HG03432 (cell line): ENCODE data around the gene SPACA1.

ENCODE experiments used
- ATAC-seq: cut with Tn5 transposase; IDR thresholded peaks from one replicate; pipeline ENCODE4 v1.9.1; 2021; ENCODE audit warnings: mild to moderate bottlenecking, moderate library complexity; ENCODE audit not compliant: unreplicated experiment

Gene SPACA1

DNA sequence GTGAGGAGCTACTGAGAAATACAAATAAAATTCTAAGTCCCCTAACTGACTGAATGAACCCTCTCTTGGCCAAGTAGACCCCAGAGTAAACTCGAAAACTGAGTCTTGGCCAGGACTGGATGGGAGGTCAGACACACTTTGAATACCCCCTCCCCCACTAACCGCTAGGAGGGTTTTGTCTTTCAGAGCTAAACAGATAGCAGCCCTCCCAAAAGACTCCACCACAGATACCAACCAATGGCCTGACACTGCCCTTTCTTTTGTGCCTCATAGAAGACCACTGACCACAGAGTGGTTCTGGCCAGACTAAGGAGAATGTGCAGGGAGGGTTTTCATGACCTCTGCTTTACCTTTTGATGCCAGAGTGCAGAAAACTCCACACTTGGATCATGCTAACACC, 42.1 kb downstream of the SPACA1 start:
- no peak for ATAC-seq

DNA sequence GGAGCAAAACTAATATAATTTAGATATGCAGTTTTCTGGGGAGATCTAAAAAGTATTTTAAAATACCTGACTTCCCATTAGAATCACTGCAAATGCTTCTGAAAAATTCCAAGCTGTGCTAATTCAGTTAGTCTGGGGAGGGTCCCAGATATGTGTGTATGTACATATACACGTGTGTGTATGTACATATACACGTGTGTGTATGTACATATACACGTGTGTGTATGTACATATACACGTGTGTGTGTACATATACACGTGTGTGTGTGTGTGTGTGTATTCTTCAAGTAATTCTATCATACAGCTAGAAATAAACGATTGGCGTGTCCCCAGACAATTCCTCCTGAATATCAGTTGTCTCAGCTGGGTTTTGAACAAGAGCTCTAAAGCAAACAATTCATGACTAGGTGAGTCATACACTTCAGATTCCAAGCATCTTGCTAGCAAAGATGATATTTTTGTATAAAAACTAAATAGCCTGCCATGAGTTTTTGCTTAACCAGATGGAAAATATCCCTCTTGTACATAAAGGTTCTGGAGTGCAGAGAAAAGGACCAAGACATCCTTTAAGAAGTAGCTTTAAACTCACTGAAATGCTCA, 58.2 kb downstream of the SPACA1 start:
- no peak for ATAC-seq

DNA sequence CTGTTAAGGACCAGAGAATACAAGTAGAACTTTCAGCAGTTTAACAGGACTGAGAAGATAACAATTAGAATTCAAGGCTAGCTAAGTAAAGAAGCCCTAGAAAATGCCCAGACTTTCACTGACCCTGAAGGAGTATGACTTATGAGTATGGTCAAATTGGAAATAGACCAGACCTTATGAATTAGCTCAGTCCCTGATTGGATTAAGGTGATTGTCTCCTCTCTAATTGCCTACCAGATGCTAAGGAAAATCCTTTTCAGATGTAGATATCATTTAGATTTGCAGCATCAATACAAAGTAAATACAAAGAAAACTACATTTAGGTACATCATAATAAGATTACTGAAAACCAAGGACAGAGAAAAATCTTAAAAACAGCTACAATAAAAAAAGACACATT, 59.6 kb downstream of the SPACA1 start:
- ATAC-seq: no peak

DNA sequence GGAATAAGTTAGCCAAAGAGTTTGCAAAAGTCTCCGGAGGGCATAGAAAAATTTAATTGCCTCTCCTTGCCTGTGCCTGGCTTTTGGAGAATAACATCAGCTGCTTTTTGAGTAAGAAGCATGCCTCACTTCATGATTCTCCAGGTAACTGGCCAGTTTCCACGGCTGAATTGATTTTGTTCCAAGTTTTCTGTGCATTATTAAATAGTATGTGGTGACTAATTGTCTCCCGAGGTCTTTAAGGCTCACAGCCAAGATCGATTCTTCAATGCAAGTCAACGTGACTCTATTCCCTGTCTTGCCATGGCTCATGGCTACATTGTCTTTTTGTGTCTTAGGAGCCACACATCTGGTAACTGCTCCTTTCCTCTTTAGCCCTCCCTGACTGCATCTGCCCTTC, 64.3 kb downstream of the SPACA1 start:
- no peak for ATAC-seq

DNA sequence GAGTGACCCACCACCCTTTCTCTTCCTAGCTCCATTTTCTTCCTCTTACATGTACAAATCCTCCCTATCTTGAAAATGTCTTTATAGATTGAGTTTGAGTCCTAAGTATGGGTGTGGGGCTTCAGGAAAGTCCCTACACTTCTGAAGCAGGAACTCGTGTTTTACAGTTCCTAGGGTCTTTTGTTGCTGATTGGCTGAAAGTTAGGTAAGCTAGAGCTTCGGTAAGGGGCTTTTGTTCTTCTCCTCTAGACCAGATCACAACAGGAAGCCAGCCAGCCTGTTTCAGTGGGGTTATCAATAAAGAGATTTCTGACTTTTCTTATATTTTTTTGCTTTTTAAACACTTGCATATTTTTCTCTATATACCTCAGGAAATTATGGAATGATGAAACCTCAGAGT, 67.2 kb downstream of the SPACA1 start:
- no peak for ATAC-seq

DNA sequence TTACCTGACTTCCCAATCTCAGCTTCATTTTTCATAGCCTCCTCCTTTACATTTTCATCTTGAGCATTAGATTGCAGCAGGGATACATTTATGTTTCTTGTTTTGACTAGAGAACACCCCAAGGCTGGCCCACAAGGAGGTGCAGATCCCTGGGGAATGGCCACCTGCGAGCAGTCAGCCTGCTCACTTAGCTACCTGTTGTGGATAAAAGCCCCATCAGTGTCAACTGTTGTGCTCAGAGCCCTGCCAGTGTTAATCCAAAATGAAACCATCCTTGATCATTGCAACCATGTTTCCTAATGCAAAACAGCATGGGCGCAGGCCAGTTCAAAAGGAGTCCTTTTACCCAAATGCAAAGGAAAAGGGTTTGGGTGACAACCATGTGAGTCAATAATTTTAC, 67.7 kb downstream of the SPACA1 start:
- no peak for ATAC-seq

DNA sequence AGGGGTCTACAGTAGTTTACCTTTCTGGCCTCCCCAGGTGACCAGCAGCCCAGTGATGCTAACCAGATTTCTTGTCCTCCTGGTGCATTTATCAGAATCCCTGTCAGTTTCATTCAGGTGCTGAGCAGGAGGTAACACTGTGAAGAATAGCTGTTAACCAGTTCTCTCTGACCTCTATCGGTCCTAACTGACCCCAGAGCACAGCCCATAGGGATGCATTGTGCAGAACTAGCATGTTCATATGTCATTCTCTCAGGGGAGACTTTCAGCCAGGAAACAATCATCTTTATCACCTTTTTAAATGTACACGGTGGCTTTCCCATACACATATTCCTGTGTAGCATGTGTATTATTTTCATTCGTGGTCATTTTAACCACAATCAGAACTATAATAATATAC, 68.6 kb downstream of the SPACA1 start:
- ATAC-seq: no peak
